ENCODE results near the gene KLHL20. TPM values are rescaled to one million over a fixed set of nuclear protein-coding genes. Genes with fewer than 3 reads are reported as not detected.

Gene KLHL20
- total and polyA plus RNA-seq, 2 donors (not counting 3 experiments of a cell fraction or from before 2014, with no cell fraction given) = 14.0 to 26.9 TPM

DNA sequence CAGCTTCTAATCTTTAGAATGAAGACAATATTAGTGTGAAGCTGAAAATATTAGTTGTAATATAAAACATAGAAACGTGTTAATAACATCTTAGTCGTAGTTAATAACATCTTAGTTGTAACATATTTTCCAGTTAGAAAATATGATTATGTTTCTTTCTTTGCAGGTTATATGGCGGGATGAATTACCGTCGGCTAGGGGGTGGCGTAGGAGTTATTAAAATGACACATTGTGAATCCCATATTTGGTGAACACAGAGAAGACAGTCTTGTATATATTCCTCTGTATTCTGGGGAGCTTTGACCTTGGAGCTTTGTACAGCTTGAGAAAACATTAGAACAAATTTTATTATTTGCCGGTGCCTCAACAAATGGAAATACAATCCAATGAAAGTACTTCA lies 70.2 kb downstream of the KLHL20 start:
- Histone ChIP-seq H3K9me3 (replicated peaks; ENCODE audit: control insufficient read depth, insufficient read depth, low read length) (no peaks in the 10 kb centered on the region), H4K20me1 (replicated peaks; ENCODE audit: control insufficient read depth, extremely low read depth, insufficient read depth, low read length) (no peaks in the 10 kb centered on the region), H2AFZ (ENCODE audit: low read depth, low read length) (no peak overlapping the region), H3K4me2 (ENCODE audit: insufficient read depth, low read length) (no peak overlapping the region), H3K36me3 (ENCODE audit: control insufficient read depth in 2 of 2, extremely low read depth in 1 of 2, insufficient read depth in 2 of 2, low read length in 2 of 2) (peaks cover 9 to 14% of the 10 kb centered on the region in 2 experiments), H3K4me3 (replicated peaks in 1 of 3; ENCODE audit: insufficient read depth in 1 of 3, low read depth in 1 of 3, low read length in 3 of 3) (no peak overlapping the region), H3K9me1 (replicated peaks; ENCODE audit: control insufficient read depth, extremely low read depth, insufficient read depth, low read length) (no peaks in the 10 kb centered on the region), H3K9ac (replicated peaks; ENCODE audit: extremely low read depth, insufficient read depth, low read length) (no peak overlapping the region), H3K79me2 (ENCODE audit: control insufficient read depth, insufficient read depth, low read length) (no peaks in the 10 kb centered on the region), H3K4me1 (ENCODE audit: control insufficient read depth, extremely low read depth, insufficient read depth, low read length) (no peaks in the 10 kb centered on the region), H3K27me3 (ENCODE audit: control insufficient read depth in 2 of 2, insufficient read depth in 2 of 2, low read length in 2 of 2) (no peaks in the 10 kb centered on the region), H3K27ac (ENCODE audit: insufficient read depth, low read depth, low read length) (no peak overlapping the region)
- FAIRE-seq = no peak
- DNase-seq (ENCODE audit: low read depth, low spot score) = no peak
- TF ChIP-seq FOS (IDR thresholded peaks at IDR 0.05; ENCODE audit: borderline replicate concordance, insufficient read depth, low read length) = no peak
- no peak for TF ChIP-seq EZH2 (IDR thresholded peaks at IDR 0.05; ENCODE audit: borderline replicate concordance, low read depth, low read length, severe bottlenecking)
- TF ChIP-seq, protein P1, sequence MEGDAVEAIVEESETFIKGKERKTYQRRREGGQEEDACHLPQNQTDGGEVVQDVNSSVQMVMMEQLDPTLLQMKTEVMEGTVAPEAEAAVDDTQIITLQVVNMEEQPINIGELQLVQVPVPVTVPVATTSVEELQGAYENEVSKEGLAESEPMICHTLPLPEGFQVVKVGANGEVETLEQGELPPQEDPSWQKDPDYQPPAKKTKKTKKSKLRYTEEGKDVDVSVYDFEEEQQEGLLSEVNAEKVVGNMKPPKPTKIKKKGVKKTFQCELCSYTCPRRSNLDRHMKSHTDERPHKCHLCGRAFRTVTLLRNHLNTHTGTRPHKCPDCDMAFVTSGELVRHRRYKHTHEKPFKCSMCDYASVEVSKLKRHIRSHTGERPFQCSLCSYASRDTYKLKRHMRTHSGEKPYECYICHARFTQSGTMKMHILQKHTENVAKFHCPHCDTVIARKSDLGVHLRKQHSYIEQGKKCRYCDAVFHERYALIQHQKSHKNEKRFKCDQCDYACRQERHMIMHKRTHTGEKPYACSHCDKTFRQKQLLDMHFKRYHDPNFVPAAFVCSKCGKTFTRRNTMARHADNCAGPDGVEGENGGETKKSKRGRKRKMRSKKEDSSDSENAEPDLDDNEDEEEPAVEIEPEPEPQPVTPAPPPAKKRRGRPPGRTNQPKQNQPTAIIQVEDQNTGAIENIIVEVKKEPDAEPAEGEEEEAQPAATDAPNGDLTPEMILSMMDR (IDR thresholded peaks at IDR 0.05; ENCODE audit: extremely low read depth in 1 of 2, insufficient read depth in 1 of 2, low read depth in 1 of 2, low read length in 2 of 2) = no peak
- no peak for TF ChIP-seq JUN (IDR thresholded peaks at IDR 0.05; ENCODE audit: borderline replicate concordance, insufficient read depth, insufficient read length, low read depth)
- TF ChIP-seq POLR2A (IDR thresholded peaks at IDR 0.05; ENCODE audit: low read depth, low read length) = no peak
- TF ChIP-seq, protein P2, sequence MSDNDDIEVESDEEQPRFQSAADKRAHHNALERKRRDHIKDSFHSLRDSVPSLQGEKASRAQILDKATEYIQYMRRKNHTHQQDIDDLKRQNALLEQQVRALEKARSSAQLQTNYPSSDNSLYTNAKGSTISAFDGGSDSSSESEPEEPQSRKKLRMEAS (IDR thresholded peaks at IDR 0.05; ENCODE audit: insufficient read depth, insufficient read length) = no peak
- no peak for TF ChIP-seq GATA2 (IDR thresholded peaks at IDR 0.05; ENCODE audit: insufficient read depth, insufficient read length, low read depth, low read length)
- TF ChIP-seq POLR2AphosphoS5 (IDR thresholded peaks at IDR 0.05; ENCODE audit: insufficient read depth, low read depth, low read length) = no peak
- TF ChIP-seq MYC (IDR thresholded peaks at IDR 0.05; ENCODE audit: low read depth, low read length) = no peak
- intact Hi-C loops (cut with micrococcal nuclease) = no loop called here
- dilution Hi-C loops (cut with MboI; ENCODE audit: extremely low pct_ligation_motif_present, low sequenced_read_pairs) = no loop called here
- CTCF ChIA-PET = no interaction called here
- BruUV-seq (replicated peaks) = no TSS peak
- POLR2A ChIA-PET = no interaction called here

Data from endothelial cell of umbilical vein (primary cell).